SK-N-SH (cell line): ENCODE data around the gene TEX38. TPM values are rescaled to one million over a fixed set of nuclear protein-coding genes. Genes with fewer than 3 reads are reported as not detected.

Experiments
- CTCF ChIA-PET: fragments of 300-600, 350-600 bp; formaldehyde crosslinking; extraction: SDS; loops from one replicate; lab custom pipeline; 2021; lab: Yijun Ruan, JAX
- POLR2A ChIA-PET: fragments of 350-600 bp; sonication (Branson Sonifier 250); formaldehyde crosslinking; extraction: SDS; loops from one replicate; lab custom pipeline; 2020; ENCODE audit warnings: antibody characterized with exemption, inconsistent platforms; lab: Yijun Ruan, JAX
- DNase-seq: peaks from one replicate; pipeline ENCODE4 v3.0.0; 2012
- H2AFZ ChIP-seq: fragments of 200-600 bp; sonication (generic); 2 replicates; pipeline ENCODE4 v1.8.1; 2016; ENCODE audit warnings: antibody characterized with exemption, mild to moderate bottlenecking, low read depth
- H3F3A ChIP-seq: fragments of 200-600 bp; sonication (generic); replicated peaks from 2 replicates; pipeline ENCODE3; 2016; ENCODE audit warnings: antibody characterized with exemption, mild to moderate bottlenecking; ENCODE audit not compliant: insufficient read depth
- H3K27ac ChIP-seq, 2 experiments: fragments of 200-500 bp in 1 of 2; fragments of 200-600 bp in 1 of 2; sonication (Bioruptor generic) in 1 of 2; sonication (generic), shearing (Covaris generic) in 1 of 2; 2 replicates each; pipeline versions ENCODE4 v1.5.1 to v1.6.1; 2014 to 2016; ENCODE audit warnings: low read depth in 2 of 2, inconsistent platforms in 1 of 2, low read length in 1 of 2, mild to moderate bottlenecking in 1 of 2, mixed read lengths in 1 of 2
- H3K27me3 ChIP-seq: fragments of 200-600 bp; sonication (generic), shearing (Covaris generic); 2 replicates; pipeline ENCODE4 v1.6.1; 2016; ENCODE audit warnings: mixed run types; ENCODE audit not compliant: insufficient read depth
- H3K36me3 ChIP-seq, 2 experiments: fragments of 200-500 bp in 1 of 2; fragments of 200-600 bp in 1 of 2; sonication (Bioruptor generic) in 1 of 2; sonication (generic) in 1 of 2; replicated peaks in 1 of 2; 2 replicates each; pipeline versions ENCODE3 to v1.5.1; 2014 to 2016; ENCODE audit warnings: low read length in 1 of 2, mild to moderate bottlenecking in 1 of 2; ENCODE audit not compliant: insufficient read depth in 2 of 2, control insufficient read depth in 1 of 2
- H3K4me1 ChIP-seq, 2 experiments: fragments of 200-500 bp in 1 of 2; fragments of 200-600 bp in 1 of 2; sonication (Bioruptor generic) in 1 of 2; sonication (generic), shearing (Covaris generic) in 1 of 2; 2 replicates each; pipeline versions ENCODE4 v1.5.1 to v1.6.1; 2014 to 2016; ENCODE audit warnings: low read depth in 1 of 2, low read length in 1 of 2, mixed run types in 1 of 2; ENCODE audit not compliant: insufficient read depth in 2 of 2, control insufficient read depth in 1 of 2
- H3K4me2 ChIP-seq: fragments of 200-600 bp; sonication (generic), shearing (Covaris generic); 2 replicates; pipeline ENCODE4 v1.6.1; 2017; ENCODE audit warnings: mixed run types
- H3K4me3 ChIP-seq, 2 experiments: fragments of 200-500 bp in 1 of 2; fragments of 200-600 bp in 1 of 2; sonication (Bioruptor generic) in 1 of 2; sonication (generic), shearing (Covaris generic) in 1 of 2; 2 replicates each; pipeline versions ENCODE4 v1.5.1 to v1.8.1; 2014 to 2016; ENCODE audit warnings: low read depth in 2 of 2, inconsistent platforms in 1 of 2, low read length in 1 of 2, mild to moderate bottlenecking in 1 of 2, mixed read lengths in 1 of 2, moderate library complexity in 1 of 2
- H3K79me2 ChIP-seq: fragments of 200-600 bp; sonication (generic); 2 replicates; pipeline ENCODE4 v1.8.1; 2017; ENCODE audit warnings: mild to moderate bottlenecking; ENCODE audit not compliant: insufficient read depth
- H3K9ac ChIP-seq: fragments of 200-600 bp; sonication (generic); 2 replicates; pipeline ENCODE4 v1.6.1; 2017; ENCODE audit warnings: mixed run types
- H3K9me2 ChIP-seq: fragments of 200-600 bp; sonication (generic); 2 replicates; pipeline ENCODE4 v1.6.1; 2017; ENCODE audit warnings: mixed run types
- H3K9me3 ChIP-seq: fragments of 200-600 bp; sonication (generic); 2 replicates; pipeline ENCODE4 v1.6.1; 2017; ENCODE audit warnings: mixed run types, mild to moderate bottlenecking, moderate library complexity
- H4K20me1 ChIP-seq: fragments of 200-600 bp; sonication (generic); 2 replicates; pipeline ENCODE4 v1.6.1; 2017; ENCODE audit warnings: mild to moderate bottlenecking, mixed run types; ENCODE audit not compliant: insufficient read depth
- CTCF ChIP-seq: fragments of 200-600 bp; sonication (generic); IDR thresholded peaks from 2 replicates; pipeline ENCODE4 v1.6.1; 2017; ENCODE audit warnings: antibody characterized with exemption, mild to moderate bottlenecking, moderate library complexity
- FOSL2 ChIP-seq: IDR thresholded peaks from 2 replicates; pipeline ENCODE4 v1.4.0; 2012; ENCODE audit warnings: low read depth, mild to moderate bottlenecking, moderate library complexity, borderline replicate concordance
- FOXJ3 ChIP-seq: sonication (generic); formaldehyde crosslinking; IDR thresholded peaks from 2 replicates; pipeline ENCODE4 v1.5.1; 2020; ENCODE audit warnings: mild to moderate bottlenecking, missing genetic modification reagents
- GABPA ChIP-seq: IDR thresholded peaks from 2 replicates; pipeline ENCODE4 v1.4.0; 2012; ENCODE audit warnings: low read depth, mild to moderate bottlenecking
- MAX ChIP-seq: IDR thresholded peaks from 2 replicates; pipeline ENCODE4 v1.4.0; 2012; ENCODE audit warnings: low read depth
- RAD21 ChIP-seq: IDR thresholded peaks from 2 replicates; pipeline ENCODE4 v1.6.1; 2012; ENCODE audit warnings: mild to moderate bottlenecking, low read length
- RFX5 ChIP-seq: IDR thresholded peaks from 2 replicates; pipeline ENCODE4 v1.6.1; 2012; ENCODE audit warnings: mild to moderate bottlenecking, improper control_type of control experiment, low read length
- SIN3A ChIP-seq: IDR thresholded peaks from 2 replicates; pipeline ENCODE4 v1.6.1; 2012; ENCODE audit warnings: low read depth, mild to moderate bottlenecking, low read length, moderate library complexity, borderline replicate concordance
- WGBS: methylation state at CpG from one replicate; pipeline ENCODE4 v1.1.6; 2017; ENCODE audit warnings: low lambda C conversion rate; 5-methylcytosine and 5-hydroxymethylcytosine counted together
- polyA plus RNA-seq, 3 experiments: library from polyadenylated mRNA; depleted of rRNA; stranded (reverse); fragments of >200 nt; gene quantifications; 2 replicates each; pipeline ENCODE4 v1.2.3, GENCODE V29; 2012
- TF ChIP-seq, protein P1 (sequence below): fragments of 150-350 bp; IDR thresholded peaks from 2 replicates; pipeline ENCODE4 v1.6.1; 2016; ENCODE audit warnings: mild to moderate bottlenecking, low read depth, low read length

Gene TEX38
- polyA plus RNA-seq, 1 of the 3 experiments (the other 2 are of a cell fraction), result 0.07 TPM

DNA sequence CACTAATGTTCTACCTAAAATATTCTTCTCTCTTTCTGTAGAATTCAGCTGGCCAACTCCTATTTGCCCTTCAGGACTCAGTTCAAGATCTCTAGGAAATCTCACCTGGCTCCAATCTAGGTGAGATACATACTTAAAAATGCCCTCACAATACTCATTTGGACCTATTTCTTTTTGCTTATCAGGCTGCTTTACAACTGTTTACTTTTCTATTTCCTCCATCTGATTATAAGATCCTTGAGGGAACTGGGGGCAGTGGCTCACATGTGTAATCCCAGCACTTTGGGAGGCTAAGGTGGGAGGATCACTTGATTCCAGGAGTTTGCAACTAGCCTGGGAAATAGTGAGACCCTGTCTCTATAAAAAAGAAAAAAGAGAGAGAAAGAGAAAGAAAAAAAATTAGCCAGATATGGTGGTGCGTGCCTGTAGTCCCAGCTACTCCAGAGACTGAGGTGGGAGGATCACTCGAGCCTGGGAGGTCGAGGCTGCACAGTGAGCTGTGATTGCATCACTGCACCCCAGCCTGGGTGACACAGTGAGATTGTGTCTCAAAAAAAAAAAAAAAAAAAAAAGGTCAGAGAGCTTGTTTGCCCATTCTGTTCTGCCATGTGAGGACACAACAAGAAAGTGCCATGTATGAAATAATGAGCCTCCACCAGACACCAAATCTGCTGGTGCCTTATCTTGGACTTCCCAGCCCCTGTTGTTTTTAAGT lies 32.4 kb downstream of the TEX38 start:
- no peak overlapping the region for H2AFZ ChIP-seq
- peaks cover 3% of the 10 kb centered on the region for H3F3A ChIP-seq
- no peak for DNase-seq
- no peaks in the 10 kb centered on the region for H4K20me1 ChIP-seq
- TF ChIP-seq RAD21, result no peak
- TF ChIP-seq SIN3A, result no peak
- TF ChIP-seq FOXJ3 (CRISPR knock-in tag), result no peak
- TF ChIP-seq, protein P1, sequence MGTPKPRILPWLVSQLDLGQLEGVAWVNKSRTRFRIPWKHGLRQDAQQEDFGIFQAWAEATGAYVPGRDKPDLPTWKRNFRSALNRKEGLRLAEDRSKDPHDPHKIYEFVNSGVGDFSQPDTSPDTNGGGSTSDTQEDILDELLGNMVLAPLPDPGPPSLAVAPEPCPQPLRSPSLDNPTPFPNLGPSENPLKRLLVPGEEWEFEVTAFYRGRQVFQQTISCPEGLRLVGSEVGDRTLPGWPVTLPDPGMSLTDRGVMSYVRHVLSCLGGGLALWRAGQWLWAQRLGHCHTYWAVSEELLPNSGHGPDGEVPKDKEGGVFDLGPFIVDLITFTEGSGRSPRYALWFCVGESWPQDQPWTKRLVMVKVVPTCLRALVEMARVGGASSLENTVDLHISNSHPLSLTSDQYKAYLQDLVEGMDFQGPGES, result no peak
- TF ChIP-seq FOSL2, result no peak
- no peak for TF ChIP-seq CTCF
- TF ChIP-seq MAX, result no peak
- peaks cover 7 to 13% of the 10 kb centered on the region in 2 experiments; a peak in 2 of 4 replicates for H3K4me1 ChIP-seq
- no peaks in the 10 kb centered on the region for H3K9me2 ChIP-seq
- WGBS, result 89% methylated on average over 3 of the region's 3 CpGs
- POLR2A ChIA-PET, result no interaction called here
- H3K79me2 ChIP-seq, result peaks cover 11% of the 10 kb centered on the region; the same call in 1 of the 2 replicates
- H3K9me3 ChIP-seq, result no peaks in the 10 kb centered on the region
- CTCF ChIA-PET, result interaction anchor here (0.8 to 1.2 kb wide), 2 partner anchors 21 to 167 kb away, joined by 3 to 4 read pairs; no protein-coding TSS in a partner anchor
- no peak overlapping the region for H3K27ac ChIP-seq
- peaks cover 50 to 78% of the 10 kb centered on the region in 2 experiments for H3K36me3 ChIP-seq
- no peak overlapping the region for H3K4me2 ChIP-seq
- H3K9ac ChIP-seq, result no peak overlapping the region
- no peaks in the 10 kb centered on the region for H3K27me3 ChIP-seq
- H3K4me3 ChIP-seq, result no peak overlapping the region

GRCh38 chr1:46705408-46705807 lies 33.8 kb downstream of the TEX38 start:
- no peaks in the 10 kb centered on the region for H3K9me2 ChIP-seq
- no peaks in the 10 kb centered on the region for H3K9me3 ChIP-seq
- no peak overlapping the region for H3K9ac ChIP-seq
- peaks cover 59 to 70% of the 10 kb centered on the region in 2 experiments for H3K36me3 ChIP-seq
- DNase-seq, result no peak
- H3K4me2 ChIP-seq, result no peak overlapping the region
- peaks cover 3% of the 10 kb centered on the region for H3F3A ChIP-seq
- H3K79me2 ChIP-seq, result peaks cover 6% of the 10 kb centered on the region; the same call in 1 of the 2 replicates
- WGBS, result 81% methylated on average over 9 of the region's 9 CpGs
- POLR2A ChIA-PET, result no interaction called here
- H3K4me3 ChIP-seq, result no peak overlapping the region
- no peaks in the 10 kb centered on the region for H4K20me1 ChIP-seq
- H3K27me3 ChIP-seq, result no peaks in the 10 kb centered on the region
- H2AFZ ChIP-seq, result no peak overlapping the region
- TF ChIP-seq GABPA, result no peak
- no peak for TF ChIP-seq RFX5
- H3K4me1 ChIP-seq, result peaks cover 7 to 13% of the 10 kb centered on the region in 2 experiments; a peak in 2 of 4 replicates
- CTCF ChIA-PET, result no interaction called here
- H3K27ac ChIP-seq, result peak overlapping the region in 1 of 2 experiments; percentile 39; a peak in 1 of 4 replicates
